ENCODE measurements around the gene S100A6. TPM values are rescaled to one million over a fixed set of nuclear protein-coding genes. Genes with fewer than 3 reads are reported as not detected.

Gene S100A6
- total RNA-seq, 1 donor from 2014 or later = 1.1 TPM

DNA sequence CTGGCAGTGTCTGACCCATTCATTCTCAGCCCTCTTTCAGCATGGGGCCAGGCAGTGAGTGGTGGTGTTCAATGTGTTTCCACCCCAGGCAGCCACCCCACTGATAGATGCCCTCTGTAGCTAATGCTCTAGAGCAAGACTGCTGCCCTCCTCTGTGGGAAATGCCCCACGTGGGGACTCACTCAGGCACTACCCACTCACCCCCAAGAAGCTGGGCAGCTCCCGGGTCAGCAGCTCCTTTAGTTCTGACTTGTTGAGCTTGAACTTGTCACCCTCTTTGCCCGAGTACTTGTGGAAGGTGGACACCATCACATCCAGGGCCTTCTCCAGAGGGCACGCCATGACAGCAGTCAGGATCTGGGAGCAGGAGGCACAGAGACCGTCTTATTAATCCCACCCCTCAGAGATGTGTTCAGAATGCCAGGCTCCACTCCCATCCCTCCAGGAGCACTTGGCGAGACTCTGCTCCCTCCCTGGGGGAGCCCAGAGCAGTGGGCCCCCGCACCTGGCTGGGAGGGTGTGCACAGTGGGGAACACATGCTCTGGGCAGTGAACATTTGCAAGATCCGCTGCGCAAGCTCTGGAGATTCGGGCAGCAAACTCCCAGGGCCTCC, 8.8 kb upstream of the S100A6 start:
- Mint-ChIP-seq H3K27ac (ENCODE audit: unreplicated experiment) (peak overlapping the region; percentile 99), H3K27me3 (ENCODE audit: unreplicated experiment) (no peaks in the 10 kb centered on the region), H3K4me1 (ENCODE audit: unreplicated experiment) (peaks cover 100% of the 10 kb centered on the region), H3K36me3 (ENCODE audit: unreplicated experiment) (no peaks in the 10 kb centered on the region), H3K9me3 (ENCODE audit: unreplicated experiment) (no peaks in the 10 kb centered on the region), H3K4me3 (ENCODE audit: unreplicated experiment) (peak overlapping the region; percentile 78)
- DNase-seq (ENCODE audit: extremely low spot score, unreplicated experiment) = no peak
- TF ChIP-seq, protein P1, sequence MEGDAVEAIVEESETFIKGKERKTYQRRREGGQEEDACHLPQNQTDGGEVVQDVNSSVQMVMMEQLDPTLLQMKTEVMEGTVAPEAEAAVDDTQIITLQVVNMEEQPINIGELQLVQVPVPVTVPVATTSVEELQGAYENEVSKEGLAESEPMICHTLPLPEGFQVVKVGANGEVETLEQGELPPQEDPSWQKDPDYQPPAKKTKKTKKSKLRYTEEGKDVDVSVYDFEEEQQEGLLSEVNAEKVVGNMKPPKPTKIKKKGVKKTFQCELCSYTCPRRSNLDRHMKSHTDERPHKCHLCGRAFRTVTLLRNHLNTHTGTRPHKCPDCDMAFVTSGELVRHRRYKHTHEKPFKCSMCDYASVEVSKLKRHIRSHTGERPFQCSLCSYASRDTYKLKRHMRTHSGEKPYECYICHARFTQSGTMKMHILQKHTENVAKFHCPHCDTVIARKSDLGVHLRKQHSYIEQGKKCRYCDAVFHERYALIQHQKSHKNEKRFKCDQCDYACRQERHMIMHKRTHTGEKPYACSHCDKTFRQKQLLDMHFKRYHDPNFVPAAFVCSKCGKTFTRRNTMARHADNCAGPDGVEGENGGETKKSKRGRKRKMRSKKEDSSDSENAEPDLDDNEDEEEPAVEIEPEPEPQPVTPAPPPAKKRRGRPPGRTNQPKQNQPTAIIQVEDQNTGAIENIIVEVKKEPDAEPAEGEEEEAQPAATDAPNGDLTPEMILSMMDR (IDR thresholded peaks at IDR 0.05) = no peak

DNA sequence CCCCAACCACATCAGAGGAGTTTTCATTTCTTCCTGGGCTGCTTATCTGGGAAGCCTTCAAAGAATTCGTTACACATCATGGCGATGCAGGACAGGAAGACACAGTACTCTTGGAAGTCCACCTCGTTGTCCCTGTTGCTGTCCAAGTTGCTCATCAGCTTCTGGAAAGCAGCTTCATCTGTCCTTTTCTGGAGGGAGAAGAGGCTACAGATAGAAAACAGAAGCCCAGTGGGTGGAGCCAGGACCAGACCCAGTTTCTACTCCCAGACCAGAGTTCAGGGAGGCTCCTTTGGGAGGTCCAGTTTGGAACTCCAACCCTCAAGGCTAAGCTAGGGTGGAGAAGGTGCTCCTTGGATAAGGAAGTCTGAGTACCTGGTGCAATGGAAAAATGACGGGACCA, 7.9 kb upstream of the S100A6 start:
- Mint-ChIP-seq H3K4me1 (ENCODE audit: unreplicated experiment) (peaks cover 96% of the 10 kb centered on the region), H3K4me3 (ENCODE audit: unreplicated experiment) (peak overlapping the region; percentile 78), H3K36me3 (ENCODE audit: unreplicated experiment) (no peaks in the 10 kb centered on the region)

DNA sequence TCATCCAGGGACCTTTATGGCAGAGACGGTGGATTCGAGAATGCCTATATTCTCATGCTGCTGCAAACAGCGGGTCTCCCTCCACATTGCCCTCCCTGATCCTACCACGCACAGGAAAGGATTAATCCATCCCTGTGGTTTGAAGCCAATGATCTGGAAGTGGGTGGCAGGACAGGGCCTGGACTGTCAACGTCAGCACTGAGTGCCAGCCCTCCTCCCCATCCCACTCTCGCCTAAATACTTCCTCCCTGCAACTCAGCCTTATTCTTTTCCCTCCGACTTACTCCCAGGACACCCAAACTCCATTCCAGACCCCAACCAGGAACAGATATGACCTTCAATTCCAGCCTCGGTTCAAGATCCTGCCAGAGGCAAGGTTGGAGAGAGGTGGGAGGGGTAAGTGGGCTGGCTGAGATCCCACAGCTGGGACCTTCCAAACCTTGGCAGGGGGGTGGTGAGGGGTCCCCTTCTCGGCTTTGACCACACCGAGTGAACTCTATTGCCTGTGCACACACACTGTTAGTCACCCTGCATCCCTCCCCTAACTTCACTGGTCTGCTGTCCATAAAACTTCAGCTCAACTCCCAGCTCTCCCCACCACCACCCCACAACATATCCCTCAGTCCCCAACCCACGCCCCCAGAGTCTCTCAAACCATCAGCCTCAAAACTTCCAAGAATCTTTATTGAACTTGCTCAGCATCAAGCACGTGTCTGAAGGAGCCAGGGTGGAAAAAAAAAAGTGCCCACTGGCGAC, 7.3 kb upstream of the S100A6 start:
- Mint-ChIP-seq H3K36me3 (ENCODE audit: unreplicated experiment) (no peaks in the 10 kb centered on the region), H3K27me3 (ENCODE audit: unreplicated experiment) (no peaks in the 10 kb centered on the region), H3K4me1 (ENCODE audit: unreplicated experiment) (peaks cover 95% of the 10 kb centered on the region), H3K4me3 (ENCODE audit: unreplicated experiment) (peak overlapping the region; percentile 53), H3K9me3 (ENCODE audit: unreplicated experiment) (no peaks in the 10 kb centered on the region), H3K27ac (ENCODE audit: unreplicated experiment) (peak overlapping the region; percentile 99)
- TF ChIP-seq, protein P1 (IDR thresholded peaks at IDR 0.05) = no peak
- no peak for DNase-seq (ENCODE audit: extremely low spot score, unreplicated experiment)

More for the DNA sequence above, 7.9 kb upstream of the S100A6 start:
- no peak for DNase-seq (ENCODE audit: extremely low spot score, unreplicated experiment)
- H3K9me3 Mint-ChIP-seq (ENCODE audit: unreplicated experiment) = no peaks in the 10 kb centered on the region
- no peaks in the 10 kb centered on the region for H3K27me3 Mint-ChIP-seq (ENCODE audit: unreplicated experiment)
- TF ChIP-seq, protein P1 (IDR thresholded peaks at IDR 0.05) = no peak
- H3K27ac Mint-ChIP-seq (ENCODE audit: unreplicated experiment) = peak overlapping the region; percentile 99

DNA sequence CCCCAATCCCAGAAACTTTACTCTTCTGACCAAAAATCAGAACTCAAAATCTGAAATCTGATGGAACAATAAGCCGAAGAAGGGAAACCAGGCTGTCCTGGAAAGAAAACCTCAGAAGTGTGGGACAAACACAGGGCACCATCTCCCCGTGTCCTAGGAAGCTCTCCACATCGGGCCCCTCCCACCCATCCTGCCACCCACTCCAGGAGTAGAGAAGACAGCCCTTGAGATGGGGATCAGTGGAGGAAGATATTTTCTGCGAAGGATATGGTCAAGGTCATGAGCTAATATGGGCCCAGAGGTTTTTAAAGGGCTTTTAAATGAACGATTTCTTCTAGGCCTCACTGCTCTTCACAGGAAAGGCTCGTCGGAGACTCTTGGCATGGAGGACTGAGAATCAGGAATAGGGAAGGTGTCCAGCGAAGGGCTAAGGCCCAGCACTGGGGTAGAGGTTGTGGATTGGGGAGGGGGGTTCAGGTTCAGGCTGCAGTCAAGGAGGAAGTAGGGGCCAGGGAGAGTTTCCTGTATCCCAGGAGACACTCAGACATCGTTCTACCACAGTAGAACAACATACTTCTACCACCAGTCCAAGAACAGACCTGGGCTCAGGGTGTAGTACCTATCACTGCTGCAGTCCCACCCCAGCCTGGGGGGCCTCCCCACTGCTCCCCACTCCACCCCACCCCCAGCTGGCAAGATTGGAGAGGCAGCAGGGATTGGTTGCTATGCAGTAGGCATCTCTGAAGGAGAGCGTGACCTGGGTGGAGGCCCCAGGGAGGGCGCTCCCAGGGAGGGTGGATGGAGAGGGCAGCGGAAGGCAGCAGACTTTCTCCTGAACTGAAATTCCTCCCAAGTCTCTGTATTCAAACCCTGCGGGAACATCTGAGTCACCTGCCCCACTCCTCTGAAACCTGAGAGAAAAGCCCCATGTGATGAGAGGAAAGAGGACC, 6.1 kb upstream of the S100A6 start:
- TF ChIP-seq, protein P1 (IDR thresholded peaks at IDR 0.05) = no peak
- Mint-ChIP-seq H3K4me3 (ENCODE audit: unreplicated experiment) (no peak overlapping the region), H3K4me1 (ENCODE audit: unreplicated experiment) (peaks cover 84% of the 10 kb centered on the region), H3K27me3 (ENCODE audit: unreplicated experiment) (no peaks in the 10 kb centered on the region), H3K36me3 (ENCODE audit: unreplicated experiment) (no peaks in the 10 kb centered on the region), H3K27ac (ENCODE audit: unreplicated experiment) (peak overlapping the region; percentile 99), H3K9me3 (ENCODE audit: unreplicated experiment) (no peaks in the 10 kb centered on the region)
- no peak for DNase-seq (ENCODE audit: extremely low spot score, unreplicated experiment)

All from osteocyte (in vitro differentiated cells).